NCI-H748 treated with DMSO at 0.1 percent for 48 hours (cell line): ENCODE measurements around the gene AK8.
A peak's percentile ranks its signal among the peaks of the same experiment; 100 is the strongest.

ENCODE experiments used
- DNase-seq: peaks from one replicate; lab custom pipeline; 2025; lab: John Stamatoyannopoulos, UW

AK8 gene

DNA sequence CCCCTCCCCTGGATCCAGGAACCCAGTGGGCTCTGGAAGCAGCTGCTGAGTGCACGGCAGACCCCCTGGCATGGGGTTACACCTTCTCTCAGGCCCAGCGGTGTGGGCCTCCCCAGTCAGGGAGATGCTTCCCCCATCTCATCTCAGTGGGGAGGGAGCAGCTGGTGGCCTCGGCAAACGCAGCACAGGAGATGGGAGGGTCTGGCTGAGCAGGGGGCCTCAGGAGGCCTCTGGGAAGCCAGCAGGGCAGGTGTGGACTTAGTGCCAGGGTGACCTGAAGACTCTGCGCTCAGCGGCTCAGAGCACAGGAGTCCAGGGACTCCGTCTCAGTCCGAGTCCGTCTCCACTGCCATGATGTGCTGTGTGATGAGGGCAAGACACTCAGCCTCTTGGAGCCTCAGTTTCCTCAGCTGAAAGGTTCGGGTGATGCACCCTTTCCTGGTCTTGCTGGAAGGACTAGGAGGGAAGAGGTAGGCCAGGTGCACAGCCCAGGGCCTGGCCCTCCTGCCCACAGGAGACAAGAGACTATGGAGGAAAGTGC, 107.2 kb downstream of the AK8 start:
- DNase-seq, result no peak

DNA sequence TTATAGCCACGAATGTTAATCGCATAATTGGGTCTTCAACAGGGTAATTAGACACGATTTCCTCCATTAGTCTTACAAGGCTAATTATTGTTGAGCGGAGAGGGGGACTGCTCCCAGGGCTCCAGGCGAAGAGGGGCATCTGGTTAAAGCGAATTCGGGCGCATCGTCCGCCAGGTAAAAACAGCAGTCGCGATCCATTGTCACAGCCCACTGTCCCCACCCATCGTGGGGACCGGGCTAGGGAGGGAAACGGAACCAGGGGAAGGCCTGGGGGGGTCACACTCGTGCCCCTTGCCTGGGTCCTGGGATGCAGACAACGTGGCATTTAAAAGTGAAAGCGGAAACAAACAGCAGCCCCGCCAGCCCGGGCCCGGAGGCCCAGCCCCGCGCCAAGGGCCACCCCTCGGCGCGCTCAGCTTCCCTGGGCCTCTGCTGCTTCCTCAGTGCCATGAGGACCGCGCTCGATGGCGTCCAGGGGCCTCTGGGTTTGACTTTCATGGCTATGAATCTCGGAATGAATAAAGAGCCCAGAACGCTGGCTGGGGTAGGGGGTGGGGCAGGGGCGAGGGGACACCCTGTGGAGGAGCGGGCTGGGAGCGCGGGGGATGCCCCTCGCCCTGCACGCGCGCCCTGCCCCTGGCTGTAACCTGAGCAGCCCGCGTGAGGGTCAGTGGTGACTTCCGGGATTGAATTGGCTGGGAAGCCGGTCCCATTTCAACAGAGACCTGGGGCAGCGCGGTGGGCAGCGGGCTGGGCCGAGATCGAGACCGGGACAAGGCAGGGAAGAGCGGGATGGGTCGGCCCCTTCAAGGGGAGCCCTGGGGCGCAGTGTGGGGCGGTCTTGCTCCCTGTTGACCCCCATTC, 107.9 kb downstream of the AK8 start:
- DNase-seq, result no peak

DNA sequence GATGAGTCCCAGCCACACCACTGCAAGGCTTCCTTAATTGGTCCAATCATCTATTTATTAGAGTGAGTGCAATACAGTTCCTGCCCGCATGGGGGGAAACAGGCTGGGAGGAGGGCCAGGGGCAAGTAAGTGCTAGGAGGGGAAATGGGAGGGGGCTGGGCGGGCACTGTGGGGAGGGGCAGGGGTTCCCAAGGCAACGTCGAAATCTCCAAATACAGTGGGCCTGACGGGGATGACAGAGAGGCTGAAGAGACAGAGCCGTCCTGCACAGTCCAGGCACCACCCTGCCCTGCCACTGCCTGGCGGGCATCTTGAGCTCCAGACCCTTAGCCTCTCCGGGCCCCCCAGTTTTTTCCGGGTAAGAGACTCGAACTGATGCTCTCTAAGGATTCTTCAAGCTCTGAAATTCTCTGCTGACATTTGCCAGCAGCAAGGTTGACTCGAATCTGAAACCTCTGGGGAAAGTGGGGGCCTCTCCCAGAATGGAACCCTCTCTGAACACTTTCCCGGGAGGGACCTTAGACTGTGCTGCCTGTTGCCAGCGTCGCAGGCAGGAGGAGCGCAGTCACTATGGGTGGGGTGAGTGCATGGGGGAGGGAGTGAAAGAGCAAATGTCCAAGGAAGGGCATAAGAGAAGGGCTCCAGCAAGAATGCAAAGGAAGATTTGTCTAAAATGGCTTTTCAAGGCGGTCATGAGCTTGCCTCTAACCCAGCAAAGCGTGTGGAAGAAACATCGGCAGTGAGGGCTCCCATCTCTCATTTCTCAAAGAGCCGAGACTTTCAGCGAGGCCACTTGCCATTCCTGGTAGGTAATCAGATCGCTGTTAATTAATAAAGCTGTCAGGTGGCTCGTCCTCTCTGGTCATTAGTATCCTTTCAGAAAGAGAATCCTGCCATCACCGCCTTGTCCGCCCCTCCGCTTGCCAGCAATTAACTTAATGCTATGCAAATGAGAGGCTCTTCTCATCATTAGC, 108.9 kb downstream of the AK8 start:
- DNase-seq, result peak; percentile 38

DNA sequence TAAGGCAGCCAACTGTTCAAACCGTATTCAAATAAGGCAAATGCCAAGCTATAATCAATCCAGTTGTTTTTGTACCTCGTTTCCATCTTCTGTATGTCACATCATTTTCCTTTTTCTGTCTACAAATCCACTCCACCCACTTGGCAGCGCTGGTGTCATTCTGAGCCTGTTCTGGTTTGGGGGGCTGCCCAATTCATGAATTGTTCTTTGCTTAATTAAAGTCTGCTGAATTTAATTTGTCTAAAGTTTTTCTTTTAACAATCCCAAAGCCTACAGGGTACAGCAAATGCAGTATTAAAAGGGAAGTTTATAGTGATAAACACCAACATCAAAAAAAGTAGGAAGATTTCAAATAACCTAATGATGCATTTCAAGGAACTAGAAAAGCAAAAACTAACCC, 114.5 kb downstream of the AK8 start:
- DNase-seq, result no peak

DNA sequence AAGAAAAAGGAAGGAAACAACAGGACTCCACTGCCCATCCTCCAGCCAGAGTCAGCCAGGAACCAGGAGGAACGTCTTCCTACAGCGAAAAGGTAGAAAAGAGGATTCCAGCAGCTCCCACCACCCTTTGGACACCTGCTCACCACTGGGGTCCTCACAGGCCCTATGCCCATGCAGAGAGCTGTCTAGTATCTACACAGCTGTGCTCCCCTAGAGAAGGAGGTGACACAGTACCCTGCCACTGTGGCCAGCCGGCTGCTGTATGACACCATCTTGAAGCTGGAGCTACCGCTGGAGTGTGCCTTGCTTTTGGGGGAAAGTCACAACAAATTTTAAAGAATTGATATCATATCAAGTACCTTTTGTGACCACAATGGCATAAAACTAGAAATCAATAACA, 115.2 kb downstream of the AK8 start:
- no peak for DNase-seq

DNA sequence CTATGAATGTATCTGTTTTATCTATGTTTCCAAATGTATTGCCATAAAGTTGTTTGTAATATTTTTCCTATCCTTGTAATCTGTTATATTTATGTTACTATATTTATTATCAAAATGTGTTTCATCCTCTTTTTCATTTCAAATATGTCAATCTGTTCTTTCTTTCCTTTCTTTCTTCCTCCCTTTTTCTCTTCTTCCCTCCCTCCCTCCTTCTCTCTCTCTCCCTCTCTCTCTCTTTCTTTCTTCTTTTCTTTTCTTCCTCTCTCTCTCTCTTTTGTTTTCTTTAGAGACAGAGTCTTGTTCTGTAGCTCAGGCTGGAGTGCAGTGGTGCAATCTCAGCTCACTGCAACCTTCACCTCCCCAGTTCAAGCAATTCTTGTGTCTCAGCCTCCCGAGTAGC, 116.5 kb downstream of the AK8 start:
- DNase-seq, result no peak

DNA sequence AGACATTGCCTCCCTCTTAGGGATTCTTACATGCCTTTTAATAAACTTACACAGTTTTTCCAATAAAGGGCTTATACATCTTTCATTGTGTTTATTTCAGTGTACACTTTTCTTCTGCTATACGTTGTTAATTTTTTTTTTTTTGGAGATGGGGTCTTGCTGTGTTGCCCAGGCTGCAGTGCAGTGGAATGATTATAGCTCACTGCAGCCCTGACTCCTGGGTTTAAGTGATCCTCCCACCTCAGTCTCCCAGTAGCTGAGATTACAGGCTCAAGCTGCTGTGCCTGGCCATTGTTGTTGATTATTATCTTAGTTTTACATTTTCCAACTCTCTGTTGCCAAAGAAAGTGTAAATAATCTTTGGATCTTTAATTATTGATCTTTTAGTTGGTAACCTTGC, 118.0 kb downstream of the AK8 start:
- DNase-seq, result no peak

DNA sequence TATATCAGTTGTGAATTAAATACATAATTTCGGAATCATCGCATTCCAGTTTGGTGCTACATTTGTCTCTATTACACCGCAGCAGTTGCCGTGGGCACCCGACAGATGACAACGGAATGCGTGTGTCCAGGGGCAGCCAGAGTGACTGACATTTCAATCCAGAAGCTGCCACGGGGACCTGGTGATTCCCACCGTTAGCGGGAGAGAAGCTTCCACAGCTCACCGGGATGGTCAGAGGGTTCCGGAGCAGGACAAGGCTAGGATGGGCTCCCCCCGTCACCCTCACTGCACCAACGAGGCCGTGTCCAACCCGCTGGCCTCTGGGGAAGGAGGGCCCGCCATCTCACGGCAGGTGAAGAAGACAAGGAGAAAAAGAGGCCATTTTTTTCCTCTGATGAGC, 121.1 kb downstream of the AK8 start:
- DNase-seq, result no peak

DNA sequence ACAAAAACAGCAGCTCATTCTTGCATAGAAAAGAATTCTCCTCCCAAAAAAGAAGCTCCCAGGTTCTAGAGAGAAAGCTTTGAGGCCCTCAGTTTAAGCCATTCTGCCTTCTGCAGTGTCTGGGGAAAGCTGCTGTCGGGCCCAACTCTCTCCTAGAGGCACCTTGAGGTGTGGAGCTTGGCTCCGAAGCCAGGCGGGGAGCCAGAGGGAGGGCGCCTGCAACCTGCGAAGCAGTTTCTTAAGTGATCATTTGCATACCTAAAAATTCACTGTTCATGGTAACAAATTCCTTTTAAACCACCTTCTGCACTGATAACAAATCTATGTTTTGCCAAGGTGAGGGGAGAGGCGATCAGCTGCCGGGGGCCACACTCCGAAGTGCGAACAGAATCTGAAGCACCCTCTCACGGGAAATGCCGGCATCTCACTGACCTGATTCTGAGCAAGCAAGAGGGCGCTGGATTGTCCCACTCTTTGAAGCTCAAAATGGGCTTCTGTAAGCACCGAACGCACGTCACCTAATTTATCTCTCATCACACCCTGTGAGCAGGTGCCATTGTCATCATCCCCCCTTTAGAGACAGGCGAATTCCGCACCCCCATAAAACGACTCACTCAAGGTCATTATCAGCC, 121.8 kb downstream of the AK8 start:
- no peak for DNase-seq

DNA sequence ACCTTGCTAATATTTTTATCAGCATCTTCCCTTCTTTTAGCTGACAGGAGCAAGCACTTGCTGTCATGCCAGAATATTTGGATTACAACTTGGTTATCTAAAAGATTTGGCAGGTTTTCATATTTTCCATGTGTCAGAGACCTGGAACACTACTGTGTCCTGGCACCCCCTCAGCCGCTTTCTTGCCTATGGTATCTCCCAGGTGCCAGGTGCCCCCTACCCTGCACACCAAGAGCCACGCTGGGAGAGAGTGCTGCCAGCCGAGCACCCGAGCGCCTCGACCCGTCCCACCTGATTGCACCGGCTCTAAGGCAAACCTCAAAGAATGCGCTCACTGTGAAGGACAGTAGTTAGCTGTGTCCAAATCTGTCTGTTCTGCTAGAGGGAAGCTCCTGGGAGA, 123.0 kb downstream of the AK8 start:
- DNase-seq, result no peak

DNA sequence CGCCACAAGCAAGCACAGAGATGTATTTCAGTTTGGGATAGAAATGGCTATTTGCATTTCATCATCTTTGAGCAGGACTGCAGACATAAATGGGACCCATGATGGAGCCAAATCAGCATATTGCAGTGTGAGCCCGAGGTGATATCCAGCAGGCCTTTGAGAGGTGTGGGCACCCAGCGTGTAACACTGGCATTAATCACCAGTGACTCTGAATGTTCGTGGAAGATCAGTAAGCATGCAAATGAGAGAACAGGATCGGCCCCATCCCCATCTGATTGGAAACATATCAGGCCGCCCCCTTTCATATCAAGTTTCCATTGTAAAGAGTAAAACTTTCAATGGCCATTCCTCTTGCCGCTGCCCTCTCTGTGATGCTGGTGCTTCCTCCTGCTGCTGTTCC, 123.8 kb downstream of the AK8 start:
- no peak for DNase-seq

DNA sequence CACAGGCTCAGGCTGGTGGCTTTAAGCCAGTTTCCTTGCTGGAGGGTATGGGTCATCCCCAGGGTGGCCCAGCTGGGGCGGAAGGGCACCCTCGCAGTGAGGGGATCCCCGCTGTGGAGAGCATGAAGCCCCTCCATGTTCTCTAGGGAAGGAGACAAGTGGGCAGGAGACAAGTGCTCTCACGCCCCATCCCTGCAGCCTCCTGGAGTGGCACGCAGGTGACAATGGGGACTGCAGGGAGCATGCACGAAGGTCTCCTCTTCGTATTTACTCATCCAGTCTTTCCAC, 124.5 kb downstream of the AK8 start:
- DNase-seq, result no peak

DNA sequence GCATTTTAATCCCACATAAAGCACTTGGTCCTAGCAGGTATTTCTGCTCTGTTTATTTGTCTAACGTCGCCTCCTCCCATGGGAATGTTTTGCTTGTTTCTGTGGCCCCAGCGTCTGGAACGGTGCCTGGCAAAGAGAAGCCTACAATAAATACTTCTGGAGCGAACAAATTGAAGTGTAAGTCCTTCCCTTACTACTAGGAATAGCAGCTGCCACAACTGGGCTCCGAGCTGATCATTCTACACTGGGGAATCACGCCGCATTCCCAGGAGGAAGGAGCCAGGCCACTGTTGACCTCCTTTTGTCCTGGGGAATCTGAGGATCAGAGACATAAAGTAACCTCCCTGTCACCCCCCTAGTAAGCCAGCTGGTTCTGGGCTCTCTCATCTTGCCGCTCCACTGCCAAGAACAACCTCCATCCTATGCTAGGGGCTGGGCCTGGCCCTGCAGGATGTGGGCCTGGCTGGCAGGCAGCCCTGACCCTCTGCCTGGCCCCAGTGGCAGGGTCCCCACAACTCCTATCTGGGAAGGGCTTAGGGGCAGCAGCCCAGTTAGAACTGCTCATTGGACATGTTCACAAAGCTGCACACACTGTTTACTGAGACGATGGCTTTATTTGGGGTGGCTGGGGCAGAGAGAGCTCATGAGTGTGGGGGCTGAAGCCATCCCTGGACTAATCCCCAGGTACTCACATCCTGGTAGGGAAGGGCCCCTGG, 125.0 kb downstream of the AK8 start:
- no peak for DNase-seq

DNA sequence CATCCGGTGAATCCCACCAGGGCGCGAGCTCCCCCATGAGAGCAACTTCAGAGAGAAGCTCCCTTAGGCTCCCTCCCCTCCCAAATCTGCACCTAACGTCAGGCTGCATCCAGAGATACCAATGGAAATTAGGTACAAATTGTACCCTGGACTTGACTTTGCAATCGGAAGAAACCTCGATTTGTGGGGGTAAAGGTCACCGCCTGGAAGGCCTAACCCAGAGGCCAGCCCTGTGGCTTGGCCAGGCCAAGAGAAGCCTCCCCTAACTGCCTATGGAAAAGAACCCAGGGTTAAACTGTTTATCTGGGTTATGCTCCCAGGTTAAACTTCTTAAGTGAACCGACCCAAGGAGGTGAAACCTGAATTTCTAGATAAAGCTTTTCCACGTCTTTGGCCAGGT, 127.4 kb downstream of the AK8 start:
- no peak for DNase-seq

DNA sequence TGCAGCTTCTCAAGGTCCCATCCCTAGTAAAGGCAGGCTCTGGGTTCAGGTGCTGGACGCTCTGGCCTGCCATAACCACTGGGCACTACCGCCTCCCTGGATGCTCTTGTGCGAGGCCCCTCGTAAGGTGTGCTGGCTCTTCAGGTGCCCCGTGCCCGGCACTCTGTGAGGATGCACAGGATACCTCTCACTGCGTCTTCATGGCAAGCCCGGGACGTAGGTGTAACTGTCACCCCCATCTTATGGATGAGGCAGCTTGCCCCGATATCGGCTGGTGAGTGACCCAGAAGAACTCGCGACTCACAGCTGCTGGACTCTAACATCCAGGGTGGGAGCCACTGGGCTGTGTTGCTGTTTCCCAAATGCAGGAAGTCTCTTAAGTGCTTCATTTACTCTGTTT, 128.8 kb downstream of the AK8 start:
- DNase-seq, result no peak

DNA sequence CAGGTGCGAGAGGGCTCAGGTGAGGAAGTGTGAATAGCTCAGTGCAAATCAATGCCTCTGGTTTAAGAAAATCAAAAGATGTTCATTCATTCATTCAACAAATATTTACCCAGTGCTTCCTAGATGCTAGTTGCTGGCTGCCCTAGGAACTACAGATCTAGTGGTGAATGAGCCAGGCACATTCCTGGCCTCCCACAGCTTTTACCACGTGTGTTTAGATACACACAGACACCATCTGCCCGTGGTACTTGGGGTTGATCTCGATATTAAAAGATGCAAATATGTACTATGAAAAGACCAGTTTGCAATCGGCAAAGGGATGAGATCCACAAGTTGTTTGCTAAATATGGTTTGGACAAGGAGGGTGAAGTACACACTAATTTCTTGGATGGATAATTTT, 129.6 kb downstream of the AK8 start:
- no peak for DNase-seq

DNA sequence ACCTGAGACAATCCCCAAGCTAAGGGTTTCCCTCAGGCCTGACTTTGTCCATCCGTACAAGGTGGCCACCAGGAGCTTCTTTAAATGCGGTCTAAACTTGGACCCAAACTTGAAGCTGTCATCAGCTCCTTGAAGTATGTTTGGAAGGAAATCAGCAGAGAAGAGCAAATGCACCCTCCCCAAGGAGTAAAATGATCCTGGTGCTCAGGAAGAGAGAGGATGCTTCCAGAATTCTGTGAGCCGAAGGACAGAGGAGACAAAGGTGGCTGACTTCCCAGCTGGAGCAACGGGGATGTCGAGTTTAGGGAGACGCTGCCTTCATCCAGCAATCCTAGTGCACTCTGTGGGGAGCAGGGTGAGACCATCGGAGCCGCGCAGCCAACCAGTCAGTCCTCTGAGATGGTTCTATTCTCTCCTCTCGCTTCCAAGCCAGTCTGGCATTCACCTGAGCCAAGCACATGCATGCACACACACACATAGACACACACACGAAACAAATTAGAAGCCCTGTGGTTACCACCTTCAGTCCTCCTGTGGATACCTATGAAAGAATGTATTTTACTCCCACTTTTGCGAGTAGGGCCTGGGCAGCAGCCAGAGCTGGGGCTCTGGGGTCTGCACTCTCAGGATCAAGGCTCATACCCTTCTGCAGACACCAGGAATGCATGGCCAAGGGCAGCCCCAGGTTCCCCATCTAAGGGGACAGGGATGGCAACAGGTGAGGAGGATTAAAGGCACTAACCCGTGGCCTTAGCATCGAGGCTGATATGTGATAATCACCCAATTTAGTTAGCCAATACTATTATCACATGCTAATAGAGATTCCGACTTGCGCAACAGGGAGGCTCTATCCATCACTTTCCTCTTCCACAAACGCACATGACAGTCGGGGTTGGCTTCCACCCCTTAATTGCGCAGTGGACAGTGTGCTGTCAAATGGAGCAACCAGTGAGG, 132.1 kb downstream of the AK8 start:
- DNase-seq, result no peak

DNA sequence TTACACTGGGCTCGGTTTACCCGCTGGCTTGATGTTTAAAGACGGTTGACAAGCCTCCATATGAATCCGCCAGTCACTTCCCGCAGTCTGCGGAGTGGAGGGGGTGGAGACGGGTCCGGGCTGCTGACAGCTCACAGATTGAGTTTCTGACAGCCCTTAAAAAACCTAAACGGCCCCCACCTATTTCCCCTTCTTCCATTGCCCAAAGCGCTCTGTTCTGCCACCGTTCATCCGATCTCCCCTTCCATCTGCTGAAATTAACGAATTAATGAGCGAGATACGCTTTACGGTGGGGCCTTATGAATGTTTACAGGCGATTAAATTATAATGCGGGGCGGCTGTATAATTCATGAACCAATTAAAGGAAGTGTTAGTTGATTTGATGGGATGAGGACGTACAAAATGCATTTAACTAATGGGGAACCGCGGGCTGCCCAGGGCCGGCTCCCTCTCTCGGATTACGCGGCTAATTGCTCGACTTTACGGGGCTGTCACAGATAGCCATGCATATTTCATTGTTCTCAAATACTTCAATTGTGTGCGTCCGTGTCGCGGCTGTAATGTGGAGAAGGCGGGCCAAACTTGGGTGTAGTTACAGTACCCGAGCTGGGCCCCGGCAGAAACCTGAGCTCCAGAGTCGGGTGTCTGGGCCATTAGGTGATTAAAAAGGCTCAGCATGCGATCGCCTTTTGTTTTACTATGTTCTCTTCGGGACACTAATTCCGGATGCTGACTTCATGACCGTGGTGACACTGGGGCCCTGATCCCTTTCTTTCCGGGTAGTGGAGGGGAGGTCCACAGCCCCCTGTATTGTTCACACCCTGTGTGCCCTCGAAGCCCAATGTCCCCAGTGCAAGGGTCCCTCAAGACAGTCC, 133.0 kb downstream of the AK8 start:
- peak; percentile 57 for DNase-seq

DNA sequence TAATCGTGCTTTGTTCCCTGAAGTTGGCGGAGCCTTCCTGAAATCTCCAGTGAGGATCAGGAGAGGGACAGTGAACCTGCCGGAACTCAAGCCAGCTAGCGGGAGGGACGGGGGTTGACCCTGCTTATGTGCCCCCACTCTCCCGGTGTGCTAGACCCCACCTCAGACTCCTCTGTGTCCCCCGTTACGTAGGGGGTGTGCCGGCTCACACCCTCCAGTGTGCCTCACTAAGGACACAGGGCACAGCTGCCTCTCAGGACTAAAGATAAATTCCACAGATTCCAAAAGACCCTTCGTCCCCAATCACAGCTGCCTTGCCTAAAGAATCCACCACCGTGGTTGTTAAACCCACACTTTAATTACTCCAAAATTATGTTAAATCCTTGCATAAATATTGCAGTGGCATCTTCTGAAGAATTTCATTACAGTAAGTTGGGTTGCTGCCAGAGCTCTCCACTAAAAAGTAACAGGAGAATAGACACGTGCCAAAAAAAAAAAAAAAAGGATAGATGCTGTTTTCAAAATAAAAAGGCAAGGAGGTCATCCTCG, 134.1 kb downstream of the AK8 start:
- DNase-seq, result no peak
